HEK293 (cell line): ENCODE results near the gene TFAP2E.
A peak's percentile ranks its signal among the peaks of the same experiment; 100 is the strongest.

ENCODE experiments used
- CTCF ChIA-PET: fragments of 350-600 bp; formaldehyde crosslinking; extraction: SDS; loops from one replicate; lab custom pipeline; 2021; ENCODE audit warnings: antibody characterized with exemption; lab: Yijun Ruan, JAX
- POLR2A ChIA-PET: fragments of 300-600 bp; formaldehyde crosslinking; extraction: SDS; loops from one replicate; lab custom pipeline; 2020; ENCODE audit warnings: antibody characterized with exemption, inconsistent platforms; lab: Yijun Ruan, JAX
- H3K27ac ChIP-seq: fragments of 200-500 bp; sonication (Bioruptor generic); 2 replicates; pipeline ENCODE4 v1.5.1; 2014; ENCODE audit warnings: low read depth, low read length, control low read depth, inconsistent platforms; ENCODE audit errors: extremely low read depth
- H3K36me3 ChIP-seq, 2 experiments: fragments of 200-500 bp in 1 of 2; sonication (Bioruptor generic) in 1 of 2; 1 replicate in 1 of 2; 2 replicates in 1 of 2; pipeline ENCODE4 v1.5.1; 2014 to 2017; ENCODE audit warnings: inconsistent platforms in 2 of 2, low read length in 2 of 2; ENCODE audit not compliant: control insufficient read depth in 2 of 2, insufficient read depth in 1 of 2
- H3K4me1 ChIP-seq: fragments of 200-500 bp; sonication (Bioruptor generic); 2 replicates; pipeline ENCODE4 v1.5.1; 2014; ENCODE audit warnings: mild to moderate bottlenecking, low read length, inconsistent platforms; ENCODE audit not compliant: control insufficient read depth, insufficient read depth
- H3K4me3 ChIP-seq: 2 replicates; pipeline ENCODE4 v1.5.1; 2011; ENCODE audit warnings: low read depth, mild to moderate bottlenecking, control low read depth, low read length, moderate library complexity
- H3K9me3 ChIP-seq: fragments of 200-500 bp; sonication (Bioruptor generic); 2 replicates; pipeline ENCODE4 v1.5.1; 2014; ENCODE audit warnings: low read depth, low read length, inconsistent platforms; ENCODE audit not compliant: control insufficient read depth, insufficient read depth
- BCL11A ChIP-seq: fragments of 450-650 bp; formaldehyde crosslinking; IDR thresholded peaks from 2 replicates; pipeline ENCODE4 v1.5.1; 2016; ENCODE audit warnings: low read depth, missing biosample characterization, missing genetic modification characterization
- IKZF3 ChIP-seq: fragments of 450-650 bp; IDR thresholded peaks from 2 replicates; pipeline ENCODE4 v1.5.0; 2018; ENCODE audit warnings: missing biosample characterization, mild to moderate bottlenecking, missing genetic modification characterization, moderate library complexity
- KLF7 ChIP-seq: fragments of 450-650 bp; formaldehyde crosslinking; IDR thresholded peaks from 2 replicates; pipeline ENCODE4 v1.5.1; 2016; ENCODE audit warnings: missing biosample characterization, missing genetic modification characterization, borderline replicate concordance
- MEIS1 ChIP-seq: sonication (generic); formaldehyde crosslinking; IDR thresholded peaks from 2 replicates; pipeline ENCODE4 v1.8.1; 2022; ENCODE audit warnings: missing genetic modification reagents, mild to moderate bottlenecking, borderline replicate concordance
- PRDM6 ChIP-seq: fragments of 450-650 bp; formaldehyde crosslinking; IDR thresholded peaks from 2 replicates; pipeline ENCODE4 v1.5.1; 2017; ENCODE audit warnings: missing biosample characterization, missing genetic modification characterization
- SALL2 ChIP-seq: fragments of 450-650 bp; formaldehyde crosslinking; IDR thresholded peaks from 2 replicates; pipeline ENCODE4 v1.5.0; 2017; ENCODE audit warnings: missing biosample characterization, mild to moderate bottlenecking, missing genetic modification characterization, borderline replicate concordance
- SCRT2 ChIP-seq: fragments of 450-650 bp; formaldehyde crosslinking; IDR thresholded peaks from 2 replicates; pipeline ENCODE4 v1.5.1; 2016; ENCODE audit warnings: missing biosample characterization, missing genetic modification characterization
- SP7 ChIP-seq: fragments of 450-650 bp; formaldehyde crosslinking; IDR thresholded peaks from 2 replicates; pipeline ENCODE4 v1.5.1; 2016; ENCODE audit warnings: missing biosample characterization, missing genetic modification characterization
- ZBTB49 ChIP-seq: fragments of 450-650 bp; formaldehyde crosslinking; IDR thresholded peaks from 2 replicates; pipeline ENCODE4 v1.5.1; 2016; ENCODE audit warnings: missing biosample characterization, missing genetic modification characterization, low read depth
- ZBTB7A ChIP-seq: fragments of 450-650 bp; formaldehyde crosslinking; IDR thresholded peaks from 2 replicates; pipeline ENCODE4 v1.5.1; 2016; ENCODE audit warnings: low read depth, missing biosample characterization, missing genetic modification characterization
- ZFP37 ChIP-seq: fragments of 450-650 bp; formaldehyde crosslinking; IDR thresholded peaks from 2 replicates; pipeline ENCODE4 v1.5.1; 2016; ENCODE audit warnings: missing biosample characterization, missing genetic modification characterization
- ZIC2 ChIP-seq: fragments of 450-650 bp; formaldehyde crosslinking; IDR thresholded peaks from 2 replicates; pipeline ENCODE4 v1.5.1; 2016; ENCODE audit warnings: missing biosample characterization, missing genetic modification characterization
- ZNF112 ChIP-seq: fragments of 450-650 bp; formaldehyde crosslinking; IDR thresholded peaks from 2 replicates; pipeline ENCODE4 v1.5.0; 2017; ENCODE audit warnings: missing biosample characterization, missing genetic modification characterization
- ZNF132 ChIP-seq: fragments of 450-650 bp; formaldehyde crosslinking; IDR thresholded peaks from 2 replicates; pipeline ENCODE4 v1.5.1; 2017; ENCODE audit warnings: missing biosample characterization, missing genetic modification characterization, borderline replicate concordance
- ZNF140 ChIP-seq: fragments of 450-650 bp; formaldehyde crosslinking; IDR thresholded peaks from 2 replicates; pipeline ENCODE4 v1.5.1; 2016; ENCODE audit warnings: missing biosample characterization, missing genetic modification characterization
- ZNF274 ChIP-seq, 2 experiments: fragments of 200-500 bp in 1 of 2; fragments of 450-650 bp in 1 of 2; sonication (Bioruptor generic) in 1 of 2; formaldehyde crosslinking in 1 of 2; IDR thresholded peaks; 2 replicates each; pipeline versions ENCODE4 v1.5.1 to v1.6.1; 2014 to 2016; ENCODE audit warnings: borderline replicate concordance in 1 of 2, inconsistent platforms in 1 of 2, low read length in 1 of 2, missing biosample characterization in 1 of 2, missing genetic modification characterization in 1 of 2
- ZNF292 ChIP-seq: fragments of 450-650 bp; formaldehyde crosslinking; IDR thresholded peaks from 2 replicates; pipeline ENCODE4 v1.5.1; 2016; ENCODE audit warnings: low read depth, missing biosample characterization, missing genetic modification characterization, borderline replicate concordance
- ZNF362 ChIP-seq: fragments of 450-650 bp; formaldehyde crosslinking; IDR thresholded peaks from 2 replicates; pipeline ENCODE4 v1.5.1; 2016; ENCODE audit warnings: missing biosample characterization, missing genetic modification characterization
- ZNF366 ChIP-seq: fragments of 450-650 bp; formaldehyde crosslinking; conservative IDR thresholded peaks from 2 replicates; pipeline ENCODE4 v1.5.1; 2016; ENCODE audit warnings: missing biosample characterization, missing genetic modification characterization
- ZNF426 ChIP-seq: fragments of 450-650 bp; formaldehyde crosslinking; IDR thresholded peaks from 2 replicates; pipeline ENCODE4 v1.5.1; 2017; ENCODE audit warnings: missing biosample characterization, missing genetic modification characterization, mild to moderate bottlenecking, inconsistent platforms, moderate library complexity
- ZNF48 ChIP-seq: fragments of 450-650 bp; formaldehyde crosslinking; IDR thresholded peaks from 2 replicates; pipeline ENCODE4 v1.5.1; 2016; ENCODE audit warnings: missing biosample characterization, missing genetic modification characterization
- ZNF561 ChIP-seq: fragments of 450-650 bp; IDR thresholded peaks from 2 replicates; pipeline ENCODE4 v1.5.1; 2018; ENCODE audit warnings: missing biosample characterization, missing genetic modification characterization, borderline replicate concordance
- ZNF585B ChIP-seq: fragments of 450-650 bp; formaldehyde crosslinking; IDR thresholded peaks from 2 replicates; pipeline ENCODE4 v1.5.1; 2016; ENCODE audit warnings: missing biosample characterization, missing genetic modification characterization
- ZNF623 ChIP-seq: fragments of 450-650 bp; formaldehyde crosslinking; IDR thresholded peaks from 2 replicates; pipeline ENCODE4 v1.5.1; 2016; ENCODE audit warnings: missing biosample characterization, missing genetic modification characterization
- ZNF704 ChIP-seq: fragments of 450-650 bp; formaldehyde crosslinking; IDR thresholded peaks from 2 replicates; pipeline ENCODE4 v1.5.1; 2016; ENCODE audit warnings: missing biosample characterization, missing genetic modification characterization
- ZNF791 ChIP-seq: fragments of 450-650 bp; formaldehyde crosslinking; IDR thresholded peaks from 2 replicates; pipeline ENCODE4 v1.5.1; 2016; ENCODE audit warnings: missing biosample characterization, missing genetic modification characterization
- ZNF843 ChIP-seq: fragments of 450-650 bp; formaldehyde crosslinking; IDR thresholded peaks from 2 replicates; pipeline ENCODE4 v1.5.1; 2016; ENCODE audit warnings: missing biosample characterization, missing genetic modification characterization
- ZXDB ChIP-seq: fragments of 450-650 bp; formaldehyde crosslinking; IDR thresholded peaks from 2 replicates; pipeline ENCODE4 v1.5.1; 2016; ENCODE audit warnings: missing biosample characterization, missing genetic modification characterization
- TF ChIP-seq, protein P1 (sequence below): fragments of 450-650 bp; formaldehyde crosslinking; IDR thresholded peaks from 2 replicates; pipeline ENCODE4 v1.5.1; 2017; ENCODE audit warnings: missing biosample characterization, missing genetic modification characterization

TFAP2E gene

DNA sequence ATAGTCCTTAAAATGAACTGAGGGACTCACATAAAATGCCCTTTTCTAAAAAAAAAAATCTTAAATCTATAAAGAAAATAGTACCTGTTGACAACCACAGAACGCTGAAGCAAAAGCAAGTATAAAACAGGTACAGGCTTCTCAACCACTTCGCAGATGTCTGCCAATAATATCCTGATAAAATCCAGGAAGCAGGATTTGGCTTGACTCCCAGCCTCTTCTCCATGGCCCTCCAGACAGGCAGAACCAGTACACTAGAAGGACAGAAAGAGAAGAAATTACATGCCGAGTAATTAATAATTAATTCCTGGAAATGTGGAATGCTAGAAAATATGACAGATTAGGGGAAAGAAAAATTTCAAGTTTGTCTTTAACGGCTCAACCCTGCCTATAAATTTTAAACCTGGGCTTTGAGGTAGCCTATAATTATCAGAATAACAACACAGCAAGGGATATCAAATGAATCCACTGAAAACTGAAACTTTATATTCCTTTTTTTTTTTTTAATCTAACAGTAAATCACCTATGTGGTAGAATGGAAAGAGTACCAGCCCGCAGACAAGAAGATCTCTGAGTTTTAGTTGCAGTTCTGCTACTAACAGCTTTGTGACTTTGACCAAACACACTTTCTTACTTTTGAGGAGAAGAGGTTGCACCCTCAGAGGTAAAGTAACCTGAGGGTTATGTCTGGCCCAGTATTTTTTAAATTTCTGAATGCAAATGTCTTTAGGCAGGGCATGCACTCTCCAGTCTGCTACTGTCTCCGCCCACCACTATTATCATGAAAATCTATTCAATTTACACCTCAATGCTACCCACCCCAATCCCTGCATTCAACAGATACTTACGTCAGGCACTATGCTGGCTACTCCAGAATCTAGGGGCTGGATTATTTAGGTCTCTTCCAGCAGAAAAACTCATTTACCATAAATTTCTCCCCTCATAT lies 18.6 kb upstream of the TFAP2E start:
- CTCF ChIA-PET: no interaction called here
- Histone ChIP-seq H3K4me1 (peaks cover 27% of the 10 kb centered on the region), H3K27ac (no peak overlapping the region), H3K36me3 (peaks cover 24 to 44% of the 10 kb centered on the region in 2 experiments; a peak in 2 of 3 replicates), H3K9me3 (no peaks in the 10 kb centered on the region), H3K4me3 (no peak overlapping the region)
- POLR2A ChIA-PET: no interaction called here
- TF ChIP-seq ZIC2 (tag by site-specific recombination): no peak
- TF ChIP-seq ZNF791: no peak
- no peak for TF ChIP-seq ZNF585B (tag by site-specific recombination)
- TF ChIP-seq SCRT2 (tag by site-specific recombination): peak; percentile 67
- TF ChIP-seq ZNF140: no peak
- no peak for TF ChIP-seq ZNF362
- no peak for TF ChIP-seq ZNF426 (tag by site-specific recombination)
- peak; percentile 18; the same call in 1 of the 2 replicates for TF ChIP-seq ZXDB
- no peak for TF ChIP-seq ZNF561 (tag by site-specific recombination)
- TF ChIP-seq KLF7 (tag by site-specific recombination): no peak
- TF ChIP-seq ZNF48: no peak
- TF ChIP-seq ZFP37 (tag by site-specific recombination): no peak
- TF ChIP-seq SP7 (tag by site-specific recombination): peak; percentile 94
- no peak for TF ChIP-seq ZNF132 (tag by site-specific recombination)
- TF ChIP-seq SALL2 (tag by site-specific recombination): no peak
- no peak for TF ChIP-seq ZBTB49 (tag by site-specific recombination)
- no peak for TF ChIP-seq ZNF292 (tag by site-specific recombination)
- no peak for TF ChIP-seq ZNF112 (tag by site-specific recombination)
- no peak; the same call in 1 of the 2 replicates for TF ChIP-seq ZNF366 (tag by site-specific recombination)
- no peak for TF ChIP-seq ZNF704 (tag by site-specific recombination)
- no peak for TF ChIP-seq ZNF623
- peak; percentile 52 for TF ChIP-seq PRDM6
- no peak for TF ChIP-seq MEIS1 (CRISPR knock-in tag)
- TF ChIP-seq, protein P1, sequence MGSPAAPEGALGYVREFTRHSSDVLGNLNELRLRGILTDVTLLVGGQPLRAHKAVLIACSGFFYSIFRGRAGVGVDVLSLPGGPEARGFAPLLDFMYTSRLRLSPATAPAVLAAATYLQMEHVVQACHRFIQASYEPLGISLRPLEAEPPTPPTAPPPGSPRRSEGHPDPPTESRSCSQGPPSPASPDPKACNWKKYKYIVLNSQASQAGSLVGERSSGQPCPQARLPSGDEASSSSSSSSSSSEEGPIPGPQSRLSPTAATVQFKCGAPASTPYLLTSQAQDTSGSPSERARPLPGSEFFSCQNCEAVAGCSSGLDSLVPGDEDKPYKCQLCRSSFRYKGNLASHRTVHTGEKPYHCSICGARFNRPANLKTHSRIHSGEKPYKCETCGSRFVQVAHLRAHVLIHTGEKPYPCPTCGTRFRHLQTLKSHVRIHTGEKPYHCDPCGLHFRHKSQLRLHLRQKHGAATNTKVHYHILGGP (tag by site-specific recombination): no peak
- TF ChIP-seq BCL11A (tag by site-specific recombination): no peak
- no peak for TF ChIP-seq ZNF843
- no peak for TF ChIP-seq ZBTB7A (tag by site-specific recombination)
- no peak for TF ChIP-seq ZNF274 (IDR thresholded peaks at IDR 0.05; ENCODE audit: low read length)
- TF ChIP-seq ZNF274 (tag by site-specific recombination; IDR thresholded peaks at IDR 0.05; ENCODE audit: borderline replicate concordance): no peak
- TF ChIP-seq IKZF3 (tag by site-specific recombination): 0 out of 2 replicates have a peak, but pooled peaks have one; percentile 46
